Activated CD4-positive, alpha-beta T cell treated with anti-CD3 and anti-CD28 coated beads for 1 hour (primary cell): ENCODE measurements around the gene DENND5B.
"Not testable (repeated sequence)": the region's sequence is repeated elsewhere in the genome, so short reads cannot be mapped to it uniquely, and the experiment has no call there.

Source experiments
- DNase-seq: peaks from one replicate; pipeline ENCODE4 v3.0.0-alpha.2; 2020

The DENND5B gene

DNA sequence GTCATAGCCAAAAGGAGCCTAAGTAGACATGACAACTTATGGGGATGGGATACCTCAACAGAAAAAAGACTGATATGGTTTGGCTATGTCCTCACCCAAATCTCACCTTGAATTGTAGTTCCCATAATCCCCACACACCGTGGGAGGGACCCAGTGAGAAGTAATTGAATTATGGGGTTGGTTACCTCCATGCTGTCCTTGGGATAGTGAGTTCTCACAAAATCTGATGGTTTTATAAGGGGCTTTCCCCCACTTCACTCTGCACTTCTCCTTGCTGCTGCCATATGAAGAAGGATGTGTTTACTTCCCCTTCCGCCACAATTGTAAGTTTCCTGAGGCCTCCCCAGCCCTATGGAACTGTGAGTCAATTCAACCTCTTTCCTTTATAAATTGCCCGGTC is 89.9 kb downstream of the DENND5B start:
- DNase-seq, result not testable (repeated sequence)

DNA sequence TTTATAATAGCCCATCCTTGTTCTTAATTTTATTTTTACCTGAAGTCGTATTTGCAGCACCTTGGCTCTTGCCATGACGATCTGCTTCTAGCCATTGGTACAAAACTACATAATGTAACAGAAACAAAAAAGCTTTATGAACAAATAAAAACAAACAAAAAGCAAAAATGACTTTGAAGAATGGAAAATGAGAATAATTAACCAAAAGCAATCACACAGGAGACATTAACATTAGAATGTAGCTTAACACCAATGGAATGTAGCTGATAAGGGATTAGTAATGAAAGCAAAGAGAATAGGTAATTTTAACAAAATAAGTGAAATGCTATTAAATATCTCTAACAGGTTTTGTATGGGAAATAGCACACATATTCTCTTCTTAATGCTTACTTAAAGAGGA is 91.4 kb downstream of the DENND5B start:
- no peak for DNase-seq

DNA sequence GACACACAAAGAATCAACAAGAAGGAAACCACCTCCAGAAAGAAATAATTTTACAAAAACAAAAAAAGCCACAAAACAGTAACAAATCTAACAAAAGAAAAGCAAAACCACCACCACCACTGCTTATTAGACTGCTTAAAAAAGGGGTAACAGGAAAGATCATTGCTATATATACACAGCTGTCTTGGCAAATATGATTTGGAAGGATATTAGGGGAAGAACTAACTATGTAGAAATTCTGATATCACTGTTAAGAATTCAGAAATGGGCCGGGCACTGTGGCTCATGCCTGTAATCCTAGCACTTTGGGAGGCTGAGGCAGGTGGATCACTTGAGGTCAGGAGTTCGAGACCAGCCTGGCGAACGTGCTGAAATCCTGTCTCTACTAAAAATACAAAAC is 92.5 kb downstream of the DENND5B start:
- DNase-seq, result no peak

DNA sequence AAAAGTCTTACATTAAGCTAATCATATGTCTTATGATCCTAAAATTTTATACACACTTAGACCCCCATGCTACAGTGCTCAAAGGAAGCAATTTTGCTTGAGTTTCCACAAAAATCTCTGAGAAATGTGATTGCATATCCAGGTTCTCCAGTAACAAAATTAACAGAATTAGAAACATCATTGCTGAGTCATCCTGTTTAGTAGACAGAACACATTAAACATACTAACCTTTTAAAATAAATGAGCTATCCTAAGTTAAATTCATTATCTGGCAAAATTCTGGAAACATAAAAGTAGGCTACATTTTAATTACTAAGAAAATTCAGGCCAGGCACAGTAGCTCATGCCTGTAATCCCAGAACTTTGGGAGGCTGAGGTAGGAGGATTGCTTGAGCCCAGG is 94.7 kb downstream of the DENND5B start:
- no peak for DNase-seq

DNA sequence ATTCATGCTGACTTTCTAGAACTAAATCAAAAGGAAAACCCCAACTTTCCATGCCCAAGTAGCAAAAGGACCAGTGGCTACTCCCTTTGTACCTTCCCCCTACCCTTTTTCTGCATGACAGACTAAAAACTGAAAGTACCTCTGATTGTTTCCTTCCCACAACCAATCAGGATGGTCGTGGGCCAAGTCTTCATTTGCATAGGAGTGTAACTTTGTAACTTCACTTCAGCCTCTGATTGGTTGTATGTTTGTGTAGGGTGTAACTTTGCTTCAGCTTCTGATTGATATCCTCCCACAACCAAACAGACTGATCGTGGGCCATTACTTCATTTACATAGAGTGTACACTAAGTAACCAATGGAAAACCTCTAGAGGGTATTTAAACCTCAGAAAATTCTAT is 96.5 kb downstream of the DENND5B start:
- no peak for DNase-seq

DNA sequence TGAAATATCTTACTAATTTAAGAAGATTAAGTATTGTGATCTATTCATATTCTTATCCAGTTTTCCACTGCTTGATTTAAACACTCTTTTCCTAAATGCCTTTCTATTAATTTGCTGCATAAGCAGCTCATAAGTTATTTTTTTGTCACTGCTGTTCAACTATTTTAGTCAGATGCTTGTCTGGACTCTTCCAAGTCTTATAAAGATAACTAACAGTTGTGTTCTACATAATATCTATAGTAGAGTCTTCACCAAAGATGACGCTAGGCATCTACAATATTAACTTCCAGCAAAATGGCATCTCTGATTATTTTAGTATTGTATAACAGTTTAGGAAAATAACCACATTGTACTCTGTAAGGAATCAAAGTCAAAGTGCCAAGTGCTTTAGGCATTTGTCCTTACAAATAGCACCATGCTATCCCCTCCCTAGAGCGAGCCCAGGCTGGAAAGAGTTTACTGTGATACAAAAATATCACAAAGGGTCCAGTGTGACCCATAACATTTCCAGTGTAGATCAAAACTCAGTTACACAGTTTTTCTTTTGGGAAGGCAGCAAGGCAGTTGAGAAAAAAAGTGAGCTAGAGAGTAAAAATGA is 98.2 kb downstream of the DENND5B start:
- no peak for DNase-seq

DNA sequence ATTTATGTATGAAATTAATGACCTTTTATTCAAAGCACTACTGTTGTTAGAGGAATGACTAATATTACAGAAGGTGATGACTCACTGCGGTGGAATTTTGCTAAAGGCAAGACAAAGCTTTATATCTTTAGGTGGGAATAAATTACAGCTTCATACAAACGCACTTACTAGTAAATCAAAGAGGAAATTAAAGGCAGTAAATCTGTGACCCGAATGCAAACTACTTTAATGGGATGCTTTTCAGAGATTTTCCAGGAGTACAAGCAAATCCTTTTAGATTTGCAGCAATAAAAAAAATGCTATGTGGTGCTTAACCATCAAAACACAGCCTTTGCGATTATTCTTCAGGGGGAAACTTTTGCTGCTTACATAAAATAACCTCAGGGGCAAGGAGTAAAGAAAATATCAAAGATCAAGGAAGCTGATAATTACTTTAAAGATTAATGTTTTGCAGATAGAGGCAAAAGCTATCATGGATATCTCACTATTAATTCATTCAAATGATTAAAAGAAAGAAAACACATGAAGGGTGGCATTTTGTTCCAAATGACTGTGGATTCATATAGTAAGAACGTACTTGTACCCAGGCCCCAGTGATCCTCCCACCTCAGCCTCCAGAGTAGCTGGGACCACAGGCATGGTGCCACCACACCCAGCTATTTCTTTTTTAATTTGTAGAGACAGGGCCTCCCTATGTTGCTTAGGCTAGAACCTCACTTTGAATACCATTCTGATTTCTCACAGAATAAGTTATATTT is 98.9 kb downstream of the DENND5B start:
- no peak for DNase-seq

DNA sequence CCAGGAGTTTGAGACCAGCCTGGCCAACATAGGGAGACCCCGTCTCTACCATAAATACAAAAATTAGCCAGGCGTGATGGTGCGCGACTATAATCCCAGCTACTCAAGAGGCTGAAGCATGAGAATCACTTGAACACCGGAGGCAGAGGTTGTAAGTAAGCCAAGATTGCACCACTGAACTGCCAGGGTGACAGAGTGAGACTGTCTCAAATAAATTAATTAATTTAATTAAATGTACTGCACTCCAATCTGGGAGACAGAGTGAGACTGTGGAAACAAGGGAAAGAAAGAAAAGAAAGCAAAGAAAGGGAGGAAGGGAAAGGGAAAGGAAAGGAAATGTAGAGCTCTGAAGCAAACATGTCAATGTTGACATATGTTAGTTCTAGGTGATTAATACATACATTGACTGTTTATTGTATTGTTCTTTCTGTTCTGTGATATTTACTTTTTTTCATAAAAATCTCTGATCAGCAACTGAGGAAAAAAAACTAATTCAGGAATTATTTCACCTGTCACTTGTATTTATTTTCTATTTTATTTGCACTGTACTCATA is 99.6 kb downstream of the DENND5B start:
- DNase-seq, result no peak

DNA sequence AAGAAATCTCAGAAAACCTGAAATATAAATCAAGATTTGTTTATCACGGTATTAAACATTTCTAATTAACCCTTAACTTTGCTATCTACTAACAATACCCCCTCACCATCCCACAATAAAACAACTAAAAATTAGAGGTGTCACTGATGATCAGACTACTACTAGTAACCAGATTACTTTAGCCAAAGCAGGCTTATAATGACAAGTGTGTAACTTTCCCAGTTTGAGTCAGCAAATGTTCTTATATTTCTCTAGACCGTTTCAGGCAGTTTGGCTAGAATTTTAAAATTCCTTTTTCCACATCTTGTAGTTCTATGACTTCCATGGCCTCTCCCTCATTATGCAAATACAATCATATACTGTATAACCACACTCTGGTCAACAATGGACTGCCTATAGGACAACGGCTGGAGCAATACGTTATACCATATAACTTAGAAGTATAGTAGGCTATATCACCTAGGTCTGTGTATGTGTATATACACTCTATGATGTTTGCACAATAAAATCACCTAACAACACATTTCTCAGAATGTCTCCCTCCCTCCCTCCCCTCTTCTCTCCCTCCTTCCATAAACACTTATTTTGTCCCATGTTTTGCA is 102.1 kb downstream of the DENND5B start:
- no peak for DNase-seq

DNA sequence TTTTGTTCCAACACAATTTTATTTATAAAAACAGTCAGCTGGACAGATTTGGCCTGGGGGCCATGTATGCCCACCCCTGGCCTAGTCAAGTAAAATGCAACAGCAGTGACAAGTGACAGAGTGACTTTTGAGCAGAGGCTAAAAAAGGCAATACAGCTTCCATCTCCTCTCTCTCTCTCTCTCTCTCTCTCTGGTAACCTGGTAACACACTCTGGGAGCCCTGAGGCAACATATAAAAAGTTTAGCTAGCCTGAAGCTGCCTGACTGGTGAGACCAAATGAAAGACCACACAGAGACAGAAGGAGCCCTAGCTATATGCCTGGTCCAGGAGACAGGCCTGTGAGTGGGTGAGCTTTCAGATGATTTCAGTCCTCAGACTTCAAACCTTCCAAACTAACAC is 105.4 kb downstream of the DENND5B start:
- no peak for DNase-seq

DNA sequence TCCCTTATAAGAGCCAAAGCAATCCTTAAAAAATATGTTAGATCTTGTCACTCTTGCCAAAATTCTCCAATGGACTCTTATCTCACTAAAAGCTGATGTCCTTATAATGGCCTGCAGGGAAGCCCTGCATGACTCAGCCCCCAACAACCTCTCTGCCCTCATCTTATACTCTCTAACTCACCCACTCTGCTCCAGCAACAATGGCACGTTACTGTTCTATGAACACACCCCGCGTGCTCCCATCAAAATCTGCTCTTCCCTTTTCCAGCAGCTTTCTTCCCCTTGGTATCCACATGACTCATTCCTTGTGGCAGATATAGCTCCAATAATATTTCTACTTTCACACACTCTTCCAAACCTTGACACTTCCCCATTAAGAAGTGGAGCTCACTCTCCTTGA is 108.1 kb downstream of the DENND5B start:
- DNase-seq, result no peak

DNA sequence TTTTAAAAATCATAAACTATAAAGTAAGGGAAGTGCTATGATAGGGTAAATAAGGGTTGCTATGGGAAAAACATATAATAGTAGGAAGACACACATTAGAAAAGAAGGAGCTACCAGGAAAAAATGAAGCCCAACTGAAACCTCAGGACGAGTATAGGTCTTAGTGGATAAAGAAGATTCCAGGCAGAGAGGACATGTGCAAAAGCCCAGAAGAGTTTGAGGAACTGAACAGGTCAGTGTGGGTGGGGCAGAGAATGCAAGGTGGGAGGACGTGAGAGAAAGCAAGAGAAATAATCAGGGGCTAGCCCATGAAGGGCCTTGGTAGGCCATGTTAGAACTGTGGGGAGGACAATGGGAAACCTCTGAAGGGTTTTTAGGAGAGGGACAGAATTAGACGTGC is 109.5 kb downstream of the DENND5B start:
- DNase-seq, result no peak

DNA sequence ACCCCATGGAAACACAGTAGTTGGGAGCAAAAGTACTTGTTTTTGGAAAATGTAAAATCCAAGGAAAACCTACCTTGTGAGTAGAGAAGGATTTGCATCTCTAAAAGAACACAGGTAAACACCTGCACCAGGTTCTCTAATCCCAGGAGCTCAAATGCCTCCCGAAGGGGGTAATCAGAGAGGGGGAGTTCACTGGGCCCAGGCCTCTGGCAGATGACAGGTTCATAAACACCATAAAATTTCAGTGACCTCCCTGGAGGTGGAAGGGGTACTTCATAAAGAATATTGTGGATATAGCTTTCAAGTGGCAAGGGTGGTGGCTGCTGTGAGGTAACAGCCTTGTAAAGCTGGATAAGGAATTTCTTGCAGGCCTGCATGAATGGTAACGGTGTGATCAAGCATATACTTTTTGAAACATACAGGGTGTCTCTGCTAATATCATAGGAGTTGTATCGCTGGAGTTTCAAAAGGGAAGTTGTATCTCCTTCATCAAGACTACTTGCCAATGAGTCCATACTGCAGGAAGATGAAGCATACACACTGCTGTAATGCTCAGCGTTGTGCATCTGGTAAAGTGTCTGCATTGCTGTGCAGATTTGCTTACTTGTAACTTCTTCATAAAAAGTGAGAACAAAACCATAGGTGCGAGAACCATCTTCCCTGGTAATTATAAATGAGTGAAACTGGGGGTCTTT is 111.3 kb downstream of the DENND5B start:
- DNase-seq, result no peak

DNA sequence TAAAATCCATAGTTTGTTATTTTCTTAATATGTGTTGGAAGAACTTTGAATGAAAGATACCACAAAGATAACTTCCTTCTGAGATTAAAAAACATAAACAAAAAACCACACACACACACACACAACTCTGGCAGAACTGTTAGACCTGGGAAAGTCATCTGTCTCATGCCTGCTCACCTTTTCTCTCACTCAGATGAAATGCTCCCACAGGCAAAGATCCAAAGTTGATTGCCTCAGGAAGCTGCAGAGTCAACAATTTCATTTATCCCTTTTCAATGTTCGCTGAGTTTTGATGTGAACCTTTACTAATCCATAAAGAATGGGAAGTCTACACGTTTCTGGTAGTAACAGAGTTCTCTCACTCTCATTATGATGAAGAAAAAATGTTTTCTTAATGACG is 112.0 kb downstream of the DENND5B start:
- no peak for DNase-seq

DNA sequence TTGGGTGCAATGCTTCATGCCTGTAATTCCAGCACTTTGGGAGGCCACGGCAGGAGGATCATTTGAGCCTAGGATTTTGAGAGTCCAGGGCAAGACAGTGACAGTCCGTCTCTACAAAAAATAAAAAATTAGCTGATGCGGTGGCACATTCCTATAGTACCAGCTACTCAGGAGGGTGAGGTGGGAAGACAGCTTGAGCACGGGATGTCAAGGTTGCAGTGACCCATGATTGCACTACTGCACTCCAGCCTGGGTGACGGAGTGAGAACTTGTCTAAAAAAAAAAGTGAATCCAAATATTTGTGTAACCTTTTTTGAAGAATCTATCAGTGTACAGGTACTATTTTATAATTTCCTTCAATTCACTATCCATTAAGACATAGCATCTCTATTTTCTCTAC is 112.5 kb downstream of the DENND5B start:
- no peak for DNase-seq

DNA sequence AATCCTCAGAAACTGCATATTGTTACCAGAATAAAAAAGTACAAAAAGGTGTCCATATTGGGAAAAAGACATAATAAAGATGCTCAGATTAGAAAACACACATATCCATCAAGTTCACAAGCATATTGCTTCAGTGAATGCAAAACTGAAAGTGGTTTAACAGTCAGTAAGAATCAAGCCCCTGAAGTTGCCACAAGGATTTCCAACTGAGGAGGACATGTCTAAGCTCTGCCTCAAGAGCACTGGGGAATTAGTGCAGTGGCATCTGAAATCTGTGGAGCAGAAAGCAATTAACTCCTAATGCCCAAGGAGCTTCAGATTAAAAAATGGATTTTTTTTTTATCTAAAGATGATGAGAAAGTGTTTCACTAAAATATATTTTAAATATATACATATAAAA is 113.2 kb downstream of the DENND5B start:
- DNase-seq, result no peak

DNA sequence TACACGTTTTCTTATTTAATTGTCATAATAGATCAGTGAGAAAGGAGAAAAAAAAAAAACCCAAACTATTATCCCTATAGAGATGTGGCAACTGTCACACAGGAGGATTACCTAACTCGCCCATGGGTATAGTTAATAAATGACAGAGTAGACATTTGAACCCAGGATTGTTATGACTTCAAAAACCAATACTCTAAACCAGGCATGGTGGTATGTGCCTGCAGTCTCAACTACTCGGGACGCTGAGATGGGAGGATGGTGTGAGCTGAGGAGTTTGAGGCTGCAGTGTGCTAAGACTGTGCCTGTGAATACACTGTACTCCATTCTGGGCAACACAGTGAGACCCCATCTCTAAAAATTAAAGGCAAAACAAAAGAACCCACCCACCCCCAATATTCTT is 114.5 kb downstream of the DENND5B start:
- DNase-seq, result no peak

DNA sequence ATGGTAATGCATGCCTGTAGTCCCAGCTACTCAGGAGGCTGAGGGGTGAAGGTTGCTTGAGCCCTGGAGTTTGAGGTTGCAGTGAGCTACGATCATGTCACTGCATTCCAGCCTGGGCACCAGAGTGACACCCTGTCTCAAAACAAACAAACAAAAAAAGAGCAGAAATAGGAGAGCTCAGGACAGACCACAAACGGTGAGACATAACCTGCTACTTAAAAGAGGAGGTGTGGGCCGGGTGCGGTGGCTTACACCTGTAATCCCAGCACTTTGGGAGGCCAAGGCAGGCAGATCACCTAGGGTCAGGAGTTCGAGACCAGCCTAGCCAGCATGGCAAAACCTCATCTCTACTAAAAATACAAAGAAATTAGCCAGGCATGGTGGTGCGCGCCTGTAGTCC is 115.3 kb downstream of the DENND5B start:
- not testable (repeated sequence) for DNase-seq

DNA sequence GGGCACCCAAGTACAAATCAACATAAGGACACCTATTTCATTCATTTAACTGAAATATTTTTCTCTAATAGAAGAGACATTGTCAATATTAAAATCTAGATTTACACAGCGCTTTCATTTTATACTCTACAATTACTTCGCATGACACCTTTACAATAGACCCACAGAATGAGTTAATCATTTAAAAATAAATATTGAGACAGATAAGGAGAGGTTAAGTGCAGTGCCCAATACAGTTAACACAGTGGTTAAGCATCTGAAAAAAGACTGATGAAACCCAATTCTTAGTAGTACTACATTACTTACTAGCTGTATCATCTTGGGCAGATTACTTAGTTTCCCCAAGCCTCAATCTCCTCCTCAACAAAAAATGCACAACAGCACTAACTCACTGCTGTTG is 116.2 kb downstream of the DENND5B start:
- no peak for DNase-seq

DNA sequence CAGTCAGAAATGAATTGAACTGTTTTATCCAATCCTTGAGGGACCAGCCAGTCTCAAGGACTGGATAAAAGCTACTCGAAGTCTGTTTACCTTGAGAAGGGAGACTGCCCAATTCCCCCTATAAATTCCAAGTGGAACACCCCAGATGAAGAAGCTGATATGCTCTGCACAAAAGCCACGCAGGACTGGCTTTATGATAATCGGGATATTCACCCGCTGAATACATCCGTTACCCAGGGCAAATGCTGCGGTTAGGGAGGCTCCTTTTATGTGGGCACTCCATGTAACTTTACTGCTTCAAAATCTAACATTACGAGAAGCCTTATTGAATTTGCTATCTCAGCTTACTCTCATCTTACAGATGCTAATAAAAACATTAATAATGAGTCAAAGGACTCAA is 119.1 kb downstream of the DENND5B start:
- DNase-seq, result no peak

DNA sequence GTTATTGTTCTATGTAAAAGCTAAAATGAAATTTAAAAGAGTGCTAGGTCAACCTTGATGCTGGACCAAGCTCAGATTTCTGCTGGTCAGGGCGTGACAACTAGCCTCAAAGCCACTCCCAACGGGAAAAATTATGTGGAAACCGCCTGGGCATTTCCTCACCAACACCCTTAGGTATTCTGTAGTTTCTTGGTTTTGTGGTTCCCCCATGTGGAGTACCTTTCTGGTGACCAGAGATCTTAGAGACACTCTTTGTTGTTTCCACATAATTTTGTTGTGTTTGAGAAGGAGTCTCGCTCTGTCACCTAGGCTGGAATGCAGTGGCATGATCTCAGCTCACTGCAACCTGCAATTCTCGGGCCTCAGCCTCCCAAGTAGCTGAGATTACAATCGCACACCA is 119.9 kb downstream of the DENND5B start:
- DNase-seq, result no peak

DNA sequence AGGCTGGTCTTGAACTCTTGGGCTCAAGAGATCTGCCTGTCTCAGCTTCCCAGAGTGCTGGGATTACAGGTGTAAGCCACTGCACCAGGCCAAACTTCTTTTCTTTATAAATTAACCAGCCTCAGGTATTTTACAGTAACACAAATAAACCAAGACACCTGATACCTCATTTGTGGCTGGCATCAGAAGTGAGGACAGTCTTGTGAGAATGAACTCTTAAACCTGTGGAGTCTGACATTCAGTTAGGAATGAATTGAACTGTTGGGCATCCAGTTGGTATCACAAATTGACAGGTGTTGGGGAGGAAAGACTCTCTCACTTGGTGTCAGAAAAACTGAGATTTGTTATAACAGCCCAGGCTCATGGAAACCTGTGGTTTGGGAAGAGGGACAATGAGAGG is 120.5 kb downstream of the DENND5B start:
- no peak for DNase-seq

DNA sequence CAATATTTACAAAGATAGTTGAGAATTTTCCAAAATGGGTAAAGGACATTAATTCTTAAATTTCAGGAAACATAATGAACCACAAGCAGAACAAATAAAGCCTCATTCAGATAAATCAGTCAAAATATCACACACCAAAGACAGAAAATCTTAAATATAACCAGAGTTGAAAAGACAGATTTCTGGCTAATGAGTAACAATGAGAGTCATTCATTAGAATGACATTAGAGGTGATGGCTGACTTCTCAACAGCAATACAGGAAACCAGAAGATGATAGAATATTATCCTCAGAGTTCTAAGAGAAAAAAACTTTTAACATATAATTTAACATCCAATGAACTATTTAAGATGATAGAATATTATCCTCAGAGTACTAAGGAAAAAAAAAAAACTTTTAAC is 124.2 kb downstream of the DENND5B start:
- no peak for DNase-seq

DNA sequence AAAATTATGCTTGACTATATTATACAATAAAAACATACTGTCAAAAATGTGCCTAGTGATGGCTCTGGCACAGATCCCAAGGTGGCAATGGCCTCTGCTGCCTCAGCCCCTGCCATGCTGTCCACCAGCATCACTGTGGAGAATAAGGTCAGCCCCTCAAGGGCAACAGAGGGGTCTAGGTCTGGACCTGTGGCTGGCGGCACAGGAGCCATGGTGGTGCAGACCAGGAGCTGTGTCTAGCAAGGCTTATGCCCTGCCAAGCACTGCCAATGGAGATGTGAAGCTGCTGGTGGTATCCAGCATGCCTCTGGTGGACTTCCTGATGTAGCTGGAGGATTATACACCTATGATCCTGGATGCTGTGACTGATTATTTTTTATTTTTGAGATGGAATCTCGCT is 125.9 kb downstream of the DENND5B start:
- DNase-seq, result no peak
